ELF-1 (cell line): ENCODE data around the gene SLC13A1.
A peak's percentile ranks its signal among the peaks of the same experiment; 100 is the strongest.
"Not testable (repeated sequence)": the region's sequence is repeated elsewhere in the genome, so short reads cannot be mapped to it uniquely, and the experiment has no call there.

Experiments
- DNase-seq: peaks from one replicate; pipeline ENCODE4 v3.0.0-alpha.2; 2016; ENCODE audit warnings: low read depth, low spot score

The SLC13A1 gene

GRCh38 chr7:123126691-123127090, 73.1 kb downstream of the SLC13A1 start:
- no peak for DNase-seq

- no peak for DNase-seq
These were observed 73.6 kb downstream of the SLC13A1 start for GRCh38 chr7:123126171-123126570.

GRCh38 chr7:123125231-123125630, 74.5 kb downstream of the SLC13A1 start:
- no peak for DNase-seq

DNA sequence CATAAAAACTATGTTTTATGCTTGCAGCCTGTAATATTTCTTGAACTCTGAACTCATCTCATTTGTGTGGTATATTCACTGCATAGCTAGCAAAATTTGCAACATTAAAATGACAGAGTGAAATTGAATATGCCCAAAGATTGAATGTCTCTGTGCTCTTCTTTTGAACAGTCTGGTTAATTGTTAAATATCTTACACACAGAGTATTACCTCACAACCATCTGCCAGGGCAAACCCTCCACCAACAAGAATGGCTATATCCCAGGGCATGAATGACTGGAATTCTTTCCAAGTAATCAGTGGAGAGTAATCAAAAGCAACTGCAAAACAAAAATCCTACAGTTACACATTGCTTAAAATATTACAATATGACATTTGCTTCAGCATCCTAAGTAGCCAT, 76.9 kb downstream of the SLC13A1 start:
- DNase-seq: no peak

DNA sequence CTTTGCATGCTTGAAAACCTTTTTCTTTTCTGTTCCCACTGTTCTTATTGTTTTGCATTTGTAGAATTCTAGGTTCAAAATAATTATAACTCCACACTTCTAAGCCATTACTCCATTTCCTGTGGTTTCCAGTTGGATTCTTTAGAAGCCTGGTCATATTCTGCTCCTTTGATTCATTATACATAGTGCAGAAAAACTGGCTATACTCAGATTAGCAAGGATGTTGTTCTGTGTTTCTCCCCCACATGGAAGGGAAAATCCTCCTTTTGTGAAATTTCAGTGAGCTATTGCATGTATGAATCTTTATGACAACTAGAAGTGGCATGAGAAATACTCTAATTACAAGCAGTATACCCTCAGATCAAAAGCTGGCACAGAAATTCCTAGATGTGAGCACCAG, 79.5 kb downstream of the SLC13A1 start:
- no peak for DNase-seq

- no peak for DNase-seq
These were observed 84.4 kb downstream of the SLC13A1 start for GRCh38 chr7:123115331-123115730.

- no peak for DNase-seq
These were observed 85.5 kb downstream of the SLC13A1 start for GRCh38 chr7:123114288-123114687.

DNA sequence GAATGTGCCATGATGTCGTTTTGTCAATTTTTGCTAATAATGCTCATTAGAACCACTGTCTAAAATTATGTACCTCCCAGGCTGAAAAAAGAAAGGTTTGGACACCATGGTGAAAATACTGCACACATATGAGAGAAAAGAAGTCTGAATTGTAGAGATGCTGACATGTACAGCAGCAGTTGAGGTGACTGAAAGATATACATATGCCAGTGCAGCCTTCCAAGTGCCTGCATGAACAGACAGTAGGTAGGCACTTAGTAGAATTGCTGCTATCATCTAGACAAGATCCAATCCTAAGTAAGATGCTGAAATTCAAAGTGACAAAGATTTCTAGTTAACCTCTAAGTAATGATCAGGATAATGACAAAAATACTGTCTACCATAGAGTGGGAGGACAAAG, 86.9 kb downstream of the SLC13A1 start:
- no peak for DNase-seq

DNA sequence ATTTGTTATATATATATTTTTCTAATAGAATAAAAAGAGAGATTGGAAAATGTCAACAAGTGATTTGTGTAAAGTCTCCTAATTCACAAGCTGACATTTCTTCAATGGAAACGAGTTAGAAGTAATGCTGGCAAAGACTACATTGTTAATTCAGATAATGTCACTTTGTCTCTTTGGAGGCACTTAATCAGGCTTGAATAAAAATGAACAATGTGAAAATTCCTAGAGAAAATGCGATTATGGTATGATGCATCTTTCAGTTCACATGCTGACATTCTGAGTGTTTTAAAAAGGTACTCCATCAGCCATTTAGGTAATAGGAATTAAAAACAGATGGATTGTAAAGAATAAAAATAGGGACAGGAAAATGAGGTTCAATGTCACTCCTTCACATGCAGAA, 100.1 kb downstream of the SLC13A1 start:
- no peak for DNase-seq

DNA sequence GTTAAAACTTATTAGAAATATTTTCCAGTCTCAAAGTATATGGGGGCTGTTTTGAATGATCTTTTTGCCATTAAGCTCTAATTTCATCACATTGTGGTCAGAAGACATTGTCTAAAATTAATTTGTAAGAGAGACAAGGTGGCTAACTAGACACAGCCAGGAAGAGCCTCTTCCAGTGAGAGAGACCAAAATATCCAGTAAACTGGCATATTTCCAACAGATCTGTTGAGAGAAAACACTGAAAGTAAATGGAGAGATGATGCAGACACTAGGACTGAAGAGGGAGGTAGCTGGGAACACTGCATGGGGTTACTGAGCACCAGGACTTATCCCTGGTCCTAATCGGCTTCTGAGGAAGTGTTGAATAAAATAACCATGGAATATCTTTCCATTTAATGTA, 102.8 kb downstream of the SLC13A1 start:
- DNase-seq: no peak

GRCh38 chr7:123096434-123096833, 103.3 kb downstream of the SLC13A1 start:
- DNase-seq: no peak

- no peak for DNase-seq
These were observed 109.3 kb downstream of the SLC13A1 start for GRCh38 chr7:123090456-123090855.

- DNase-seq: not testable (repeated sequence)
These were observed 112.9 kb downstream of the SLC13A1 start for GRCh38 chr7:123086910-123087309.

DNA sequence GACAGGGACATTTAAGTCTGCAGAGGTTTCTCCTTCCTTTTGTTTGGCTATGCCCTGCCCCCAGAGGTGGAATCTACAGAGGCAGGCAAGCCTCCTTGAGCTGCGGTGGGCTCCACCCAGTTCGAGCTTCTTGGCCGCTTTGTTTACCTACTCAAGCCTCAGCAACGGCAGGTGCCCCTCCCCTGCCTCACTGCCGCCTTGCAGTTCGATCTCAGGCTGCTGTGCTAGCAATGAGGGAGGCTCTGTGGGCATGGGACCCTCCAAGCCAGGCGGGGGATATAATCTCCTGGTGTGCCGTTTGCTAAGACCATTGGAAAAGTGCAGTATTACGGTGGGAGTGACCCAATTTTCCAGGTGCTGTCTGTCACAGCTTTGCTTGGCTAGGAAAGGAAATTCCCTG, 114.9 kb downstream of the SLC13A1 start:
- DNase-seq: not testable (repeated sequence)

DNA sequence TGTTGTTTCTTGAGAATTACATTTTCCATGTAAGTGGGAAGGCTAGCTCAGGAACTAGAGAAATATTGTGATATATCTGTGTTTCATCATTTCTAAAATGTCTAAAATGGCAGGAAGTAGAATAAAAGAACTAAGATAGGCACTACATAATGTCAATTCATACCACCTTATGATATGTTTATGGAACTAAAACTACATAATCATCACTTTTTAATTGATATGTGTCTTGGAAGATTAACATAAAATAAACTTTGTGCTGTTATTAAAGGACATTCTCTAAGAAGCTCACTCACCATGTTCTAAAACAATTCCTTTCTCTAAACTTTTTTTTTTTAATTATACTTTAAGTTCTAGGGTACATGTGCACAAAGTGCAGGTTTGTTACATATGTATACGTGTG, 120.7 kb downstream of the SLC13A1 start:
- DNase-seq: no peak

DNA sequence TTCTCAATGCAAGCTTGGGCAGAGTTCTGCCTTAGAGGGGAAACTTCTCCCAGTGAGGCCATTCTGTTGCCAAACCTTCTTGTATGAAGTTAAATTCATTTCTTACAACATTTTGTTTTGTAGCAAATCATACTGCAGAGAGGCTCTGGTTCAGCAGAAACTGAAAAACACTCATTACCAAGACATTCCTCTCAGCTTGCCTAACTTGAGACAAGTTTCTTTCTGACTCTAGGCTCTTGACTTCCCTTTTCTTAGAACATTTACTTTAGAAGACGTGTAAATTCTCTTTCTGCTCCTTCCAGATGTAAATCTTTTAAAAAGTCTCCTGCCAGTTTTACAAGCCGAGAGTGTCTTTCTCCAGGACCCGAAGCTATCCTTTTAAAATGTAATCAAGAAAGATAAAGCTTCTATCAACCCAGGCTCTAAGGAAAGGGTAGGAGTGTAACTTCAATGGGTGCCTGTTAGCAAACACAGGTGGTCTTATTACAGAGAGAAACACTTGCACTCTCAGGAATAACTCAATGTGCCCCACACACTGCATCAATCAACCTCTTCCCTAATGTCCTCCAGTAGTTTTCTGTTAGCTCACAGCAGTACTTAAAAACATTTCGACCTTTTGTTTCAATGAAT, 123.8 kb downstream of the SLC13A1 start:
- DNase-seq: no peak

DNA sequence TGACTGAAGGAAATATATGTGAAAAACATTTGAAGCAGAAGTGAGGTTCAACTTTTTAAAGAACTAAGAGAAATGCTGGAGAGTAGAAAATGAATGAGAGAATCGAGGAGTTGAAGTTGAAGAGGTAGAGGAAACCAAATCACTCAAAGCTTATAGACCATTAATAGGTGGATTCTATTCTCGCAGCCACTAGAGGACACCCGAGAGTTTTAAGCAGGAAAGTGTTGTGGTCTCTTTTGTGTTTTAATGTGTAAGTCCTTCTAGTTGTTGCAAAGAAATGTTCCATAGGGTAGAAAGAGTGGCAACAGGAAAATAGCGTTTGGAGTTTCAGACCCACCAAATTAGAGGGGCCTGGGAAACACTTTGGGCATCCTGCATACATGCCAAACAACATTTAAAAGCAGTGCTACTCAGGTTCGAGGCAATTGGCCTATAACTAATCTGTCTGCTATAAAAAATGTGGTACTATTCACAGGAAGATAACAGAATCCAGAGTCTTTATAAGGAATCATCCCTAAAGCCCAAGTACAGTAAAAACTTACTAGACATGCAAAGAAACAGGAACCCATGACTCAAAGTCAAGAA, 129.0 kb downstream of the SLC13A1 start:
- DNase-seq: peak; percentile 20

GRCh38 chr7:123067814-123068213, 132.0 kb downstream of the SLC13A1 start:
- no peak for DNase-seq
